Upper lobe of left lung (tissue), 4 donors: ENCODE measurements around the gene ZBTB47.

Experiments
- EP300 ChIP-seq, 4 donors: sonication (generic); formaldehyde crosslinking; IDR thresholded peaks; one replicate each; pipeline ENCODE4 v1.5.1; 2017; ENCODE audit warnings: antibody characterized with exemption in 4 of 4, control low read depth in 2 of 4
- POLR2A ChIP-seq, 4 donors: fragments of 450-650 bp; IDR thresholded peaks; one replicate each; pipeline ENCODE4 v1.5.1; 2016 to 2017; ENCODE audit warnings: antibody characterized with exemption in 4 of 4, mild to moderate bottlenecking in 2 of 4
- POLR2AphosphoS5 ChIP-seq, 2 donors: sonication (generic); formaldehyde crosslinking; IDR thresholded peaks; one replicate each; pipeline ENCODE4 v1.5.1; 2017; ENCODE audit warnings: antibody characterized with exemption in 2 of 2
- TF ChIP-seq, protein P1 (sequence below), 6 experiments: fragments of 450-650 bp in 4 of 6; fragments of 200-600 bp in 2 of 6; sonication (generic) in 2 of 6; IDR thresholded peaks; one replicate each; pipeline ENCODE4 v1.5.1; 2016 to 2019; ENCODE audit warnings: antibody characterized with exemption in 6 of 6

GRCh38 chr3:42690191-42690590 is 36.7 kb downstream of the ZBTB47 start:
- TF ChIP-seq, protein P1, sequence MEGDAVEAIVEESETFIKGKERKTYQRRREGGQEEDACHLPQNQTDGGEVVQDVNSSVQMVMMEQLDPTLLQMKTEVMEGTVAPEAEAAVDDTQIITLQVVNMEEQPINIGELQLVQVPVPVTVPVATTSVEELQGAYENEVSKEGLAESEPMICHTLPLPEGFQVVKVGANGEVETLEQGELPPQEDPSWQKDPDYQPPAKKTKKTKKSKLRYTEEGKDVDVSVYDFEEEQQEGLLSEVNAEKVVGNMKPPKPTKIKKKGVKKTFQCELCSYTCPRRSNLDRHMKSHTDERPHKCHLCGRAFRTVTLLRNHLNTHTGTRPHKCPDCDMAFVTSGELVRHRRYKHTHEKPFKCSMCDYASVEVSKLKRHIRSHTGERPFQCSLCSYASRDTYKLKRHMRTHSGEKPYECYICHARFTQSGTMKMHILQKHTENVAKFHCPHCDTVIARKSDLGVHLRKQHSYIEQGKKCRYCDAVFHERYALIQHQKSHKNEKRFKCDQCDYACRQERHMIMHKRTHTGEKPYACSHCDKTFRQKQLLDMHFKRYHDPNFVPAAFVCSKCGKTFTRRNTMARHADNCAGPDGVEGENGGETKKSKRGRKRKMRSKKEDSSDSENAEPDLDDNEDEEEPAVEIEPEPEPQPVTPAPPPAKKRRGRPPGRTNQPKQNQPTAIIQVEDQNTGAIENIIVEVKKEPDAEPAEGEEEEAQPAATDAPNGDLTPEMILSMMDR (IDR thresholded peaks at IDR 0.05), result no peak
- TF ChIP-seq POLR2A (IDR thresholded peaks at IDR 0.05) (no peak), EP300 (IDR thresholded peaks at IDR 0.05) (no peak), POLR2AphosphoS5 (IDR thresholded peaks at IDR 0.05) (no peak)
